Heart left ventricle (tissue), 16 donors: Measurements from ENCODE around the gene KCNJ1. TPM values are rescaled to one million over a fixed set of nuclear protein-coding genes. Genes with fewer than 3 reads are reported as not detected.
A peak's percentile ranks its signal among the peaks of the same experiment; 100 is the strongest.

Source experiments
- ATAC-seq, 4 donors: fragments of 200-7000 bp; cut with Tn5 transposase; one replicate each; pipeline ENCODE4 v1.9.1; 2020 to 2022; ENCODE audit warnings: moderate library complexity in 4 of 4, mild to moderate bottlenecking in 3 of 4, moderate number of reproducible peaks in 1 of 4
- DNase-seq, 5 donors: peaks; one replicate each; pipeline ENCODE4 v3.0.0-alpha.2; 2020
- H3K27ac ChIP-seq, 12 donors: fragments of 200-600 bp; sonication (generic) in 4 of 12; one replicate each; pipeline versions ENCODE4 v1.5.0 to v1.8.0; 2016 to 2022; ENCODE audit warnings: mild to moderate bottlenecking in 2 of 12
- H3K27me3 ChIP-seq, 9 donors: fragments of 200-600 bp; sonication (generic) in 2 of 9; one replicate each; pipeline versions ENCODE4 v1.5.1 to v1.8.0; 2016 to 2022; ENCODE audit warnings: mild to moderate bottlenecking in 3 of 9
- H3K36me3 ChIP-seq, 9 donors: fragments of 200-600 bp; sonication (generic) in 2 of 9; one replicate each; pipeline versions ENCODE4 v1.5.0 to v1.8.0; 2018 to 2022; ENCODE audit warnings: mild to moderate bottlenecking in 2 of 9
- H3K4me1 ChIP-seq, 12 donors: fragments of 200-600 bp; sonication (generic) in 4 of 12; one replicate each; pipeline versions ENCODE4 v1.5.0 to v1.8.0; 2016 to 2022; ENCODE audit warnings: mild to moderate bottlenecking in 3 of 12
- H3K4me3 ChIP-seq, 12 donors: fragments of 200-600 bp; sonication (generic) in 4 of 12; one replicate each; pipeline versions ENCODE4 v1.5.0 to v1.8.0; 2017 to 2022; ENCODE audit warnings: mild to moderate bottlenecking in 9 of 12, moderate library complexity in 4 of 12
- H3K9me3 ChIP-seq, 12 donors: fragments of 200-600 bp; sonication (generic) in 4 of 12; one replicate each; pipeline versions ENCODE4 v1.5.0 to v1.8.0; 2016 to 2022; ENCODE audit warnings: mild to moderate bottlenecking in 1 of 12
- CTCF ChIP-seq, 12 donors: fragments of 200-600 bp; sonication (generic) in 4 of 12; IDR thresholded peaks; one replicate each; pipeline versions ENCODE4 v1.5.0 to v1.8.0; 2018 to 2022; ENCODE audit warnings: antibody characterized with exemption in 12 of 12, mild to moderate bottlenecking in 5 of 12
- POLR2A ChIP-seq, 2 donors: fragments of 450-650 bp; IDR thresholded peaks; one replicate each; pipeline ENCODE4 v1.6.1; 2017; ENCODE audit warnings: antibody characterized with exemption in 2 of 2, mild to moderate bottlenecking in 2 of 2, moderate library complexity in 2 of 2
- WGBS, 4 donors: extraction: QIAGEN DNeasy Blood & Tissue Kit in 2 of 4; methylation state at CpG; one replicate each; pipeline versions ENCODE4 v1.1.5 to v1.1.7; 2013 to 2018; 5-methylcytosine and 5-hydroxymethylcytosine counted together
- intact Hi-C, 10 donors: fragments of 100-400 bp; cut with DNase I; formaldehyde crosslinking; loops; one replicate each; pipeline versions ENCODE4 v1.11.1 to v1.14.2; 2022
- polyA plus RNA-seq, 2 donors: library from polyadenylated mRNA; stranded (reverse); fragments of 200-250 nt; gene quantifications; one replicate each; pipeline ENCODE4 v1.2.3, GENCODE V29; 2013
- total RNA-seq, 9 donors: library from RNA; depleted of rRNA in 2 of 9; stranded (reverse); fragments of >200 nt in 2 of 9; fragmentation: NEBNext Ultra II Directional in 3 of 9; extraction: Animal tissue kit (Norgen Biotek cat#: 25700) in 3 of 9; gene quantifications; one replicate each; pipeline versions ENCODE4 v1.1.0 to v1.2.4, GENCODE V29; 2016 to 2023
- donor health status: ischemic (EF 13 %, LVEDD 7.1; RV severe dilation, severe dysfunction).
- donor health status: healthy with polysubstance abuse.
- donor health status: DM: no; HTN: yes; CAD: no.
- donor health status: DM: no; HTN: no; CAD: no.
- donor health status: ischemic (EF 25% LVEDD 6.9; RV normal size, moderate dysfunction).
- donor health status: ischemic (EF 25% LVEDD 5.7; RV mildly dilated, moderate dysfunction).
- donor health status: healthy.
- donor health status: DM: yes; HTN: yes; CAD: no.
- donor health status: ischemic (EF 35%, LVEDD 5.7; RV mildly dilated, moderate dysfunction).
- donor health status: nonischemic (EF 11% LVEDD 7.7; RV severe dilation, severe dysfunction).
- donor health status: DM: yes; HTN: yes; CAD: no.
- donor health status: PGD.
- donor health status: ischemic (EF 29% LVEDD 5.4; RV normal size, mild dysfunction).
- donor health status: nonischemic (EF 23%, LVEDD 6.1; RV moderate dilation, normal function).

KCNJ1 gene
- total and polyA plus RNA-seq, 11 donors, result 0.08 to 0.50 (median 0.23) TPM; not detected in 6

GRCh38 chr11:128845334-128845780 is 21.7 kb downstream of the KCNJ1 start:
- Histone ChIP-seq H3K27me3 (no peaks in the 10 kb centered on the region), H3K9me3 (no peaks in the 10 kb centered on the region), H3K27ac (no peak overlapping the region), H3K4me1 (peaks cover 0 to 20% (median 0%) of the 10 kb centered on the region in 12 donors), H3K4me3 (no peak overlapping the region), H3K36me3 (no peaks in the 10 kb centered on the region)
- intact Hi-C loops, result no loop called here
- WGBS, 4 donors, result 38 to 60% (median 46%) methylated on average over 2 of the region's 2 CpGs
- TF ChIP-seq CTCF (IDR thresholded peaks at IDR 0.05), result no peak
- no peak for TF ChIP-seq POLR2A (IDR thresholded peaks at IDR 0.05)
- peak in 3 of 4 donors; percentile 59 to 64 (median 59) for ATAC-seq
- DNase-seq, result no peak

GRCh38 chr11:128843198-128843785 is 23.8 kb downstream of the KCNJ1 start:
- DNase-seq, result no peak
- TF ChIP-seq POLR2A (IDR thresholded peaks at IDR 0.05), result no peak
- TF ChIP-seq CTCF (IDR thresholded peaks at IDR 0.05), result no peak
- no peak overlapping the region for H3K27ac ChIP-seq
- no peaks in the 10 kb centered on the region for H3K36me3 ChIP-seq
- intact Hi-C loops, result no loop called here
- WGBS, 4 donors, result 57 to 70% (median 66%) methylated on average over 2 of the region's 2 CpGs
- no peaks in the 10 kb centered on the region for H3K9me3 ChIP-seq
- no peak for ATAC-seq
- no peak overlapping the region for H3K4me3 ChIP-seq
- peaks cover 0 to 17% (median 0%) of the 10 kb centered on the region in 12 donors for H3K4me1 ChIP-seq
- H3K27me3 ChIP-seq, result no peaks in the 10 kb centered on the region

- whole genome bisulfite sequencing, 4 donors, result 90 to 96% (median 92%) methylated on average over 7 of the region's 7 CpGs
- intact Hi-C loops, result no loop called here
These were observed 25.5 kb downstream of the KCNJ1 start for GRCh38 chr11:128841461-128842072.

More at GRCh38 chr11:128841461-128842072, 25.5 kb downstream of the KCNJ1 start:
- TF ChIP-seq POLR2A (IDR thresholded peaks at IDR 0.05) (no peak), CTCF (IDR thresholded peaks at IDR 0.05) (no peak)
- Histone ChIP-seq H3K9me3 (no peaks in the 10 kb centered on the region), H3K4me1 (peaks cover 0 to 29% (median 7%) of the 10 kb centered on the region in 12 donors), H3K27ac (no peak overlapping the region), H3K36me3 (no peaks in the 10 kb centered on the region), H3K27me3 (no peaks in the 10 kb centered on the region), H3K4me3 (no peak overlapping the region)
- no peak for DNase-seq
- no peak for ATAC-seq
